Measurements from ENCODE around the gene CLNK. TPM values are rescaled to one million over a fixed set of nuclear protein-coding genes. Genes with fewer than 3 reads are reported as not detected.

The CLNK gene
- total and polyA plus RNA-seq, 4 donors = 0.04 to 0.57 (median 0.14) TPM; not detected in 1

GRCh38 chr4:10701702-10702460 lies 17.3 kb upstream of the CLNK start:
- H3K9me3 ChIP-seq (ENCODE audit: control insufficient read depth in 4 of 4, insufficient read depth in 3 of 4, low read length in 3 of 4) = no peaks in the 10 kb centered on the region
- no peaks in the 10 kb centered on the region for H3K4me1 ChIP-seq (ENCODE audit: control insufficient read depth in 5 of 5, insufficient read depth in 5 of 5, low read length in 5 of 5)
- no peak overlapping the region for H3K4me3 ChIP-seq
- H3K27me3 ChIP-seq (ENCODE audit: control insufficient read depth in 3 of 3, insufficient read depth in 3 of 3, low read length in 2 of 3) = no peaks in the 10 kb centered on the region
- DNase-seq (no peak), ATAC-seq (ENCODE audit: insufficient read depth, low FRiP score) (no peak)
- no peak overlapping the region for H3K27ac ChIP-seq (ENCODE audit: low read depth in 1 of 2, low read length in 1 of 2)
- H3K36me3 ChIP-seq (ENCODE audit: control insufficient read depth in 4 of 4, insufficient read depth in 4 of 4, low read length in 4 of 4) = no peaks in the 10 kb centered on the region
- H3K9ac ChIP-seq (ENCODE audit: insufficient read depth in 1 of 2, low read length in 2 of 2) = no peak overlapping the region
- TF ChIP-seq, protein P1, sequence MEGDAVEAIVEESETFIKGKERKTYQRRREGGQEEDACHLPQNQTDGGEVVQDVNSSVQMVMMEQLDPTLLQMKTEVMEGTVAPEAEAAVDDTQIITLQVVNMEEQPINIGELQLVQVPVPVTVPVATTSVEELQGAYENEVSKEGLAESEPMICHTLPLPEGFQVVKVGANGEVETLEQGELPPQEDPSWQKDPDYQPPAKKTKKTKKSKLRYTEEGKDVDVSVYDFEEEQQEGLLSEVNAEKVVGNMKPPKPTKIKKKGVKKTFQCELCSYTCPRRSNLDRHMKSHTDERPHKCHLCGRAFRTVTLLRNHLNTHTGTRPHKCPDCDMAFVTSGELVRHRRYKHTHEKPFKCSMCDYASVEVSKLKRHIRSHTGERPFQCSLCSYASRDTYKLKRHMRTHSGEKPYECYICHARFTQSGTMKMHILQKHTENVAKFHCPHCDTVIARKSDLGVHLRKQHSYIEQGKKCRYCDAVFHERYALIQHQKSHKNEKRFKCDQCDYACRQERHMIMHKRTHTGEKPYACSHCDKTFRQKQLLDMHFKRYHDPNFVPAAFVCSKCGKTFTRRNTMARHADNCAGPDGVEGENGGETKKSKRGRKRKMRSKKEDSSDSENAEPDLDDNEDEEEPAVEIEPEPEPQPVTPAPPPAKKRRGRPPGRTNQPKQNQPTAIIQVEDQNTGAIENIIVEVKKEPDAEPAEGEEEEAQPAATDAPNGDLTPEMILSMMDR (IDR thresholded peaks at IDR 0.05; ENCODE audit: control extremely low read depth, extremely low read depth) = no peak
- whole genome bisulfite sequencing, 2 donors = 64 to 74% methylated on average over 7 of the region's 7 CpGs

GRCh38 chr4:10701161-10701560 lies 16.6 kb upstream of the CLNK start:
- H3K27me3 ChIP-seq (ENCODE audit: control insufficient read depth in 3 of 3, insufficient read depth in 3 of 3, low read length in 2 of 3) = no peaks in the 10 kb centered on the region
- no peak for DNase-seq
- H3K9me3 ChIP-seq (ENCODE audit: control insufficient read depth in 4 of 4, insufficient read depth in 3 of 4, low read length in 3 of 4) = peaks cover 0 to 1% (median 0%) of the 10 kb centered on the region in 4 donors
- TF ChIP-seq, protein P1 (IDR thresholded peaks at IDR 0.05; ENCODE audit: control extremely low read depth, extremely low read depth) = no peak
- WGBS, 2 donors = 46 to 66% methylated on average over 3 of the region's 3 CpGs
- H3K9ac ChIP-seq (ENCODE audit: insufficient read depth in 1 of 2, low read length in 2 of 2) = no peak overlapping the region
- H3K4me1 ChIP-seq (ENCODE audit: control insufficient read depth in 5 of 5, insufficient read depth in 5 of 5, low read length in 5 of 5) = no peaks in the 10 kb centered on the region
- no peak overlapping the region for H3K27ac ChIP-seq (ENCODE audit: low read depth in 1 of 2, low read length in 1 of 2)
- no peak for ATAC-seq (ENCODE audit: insufficient read depth, low FRiP score)
- H3K4me3 ChIP-seq = no peak overlapping the region
- no peaks in the 10 kb centered on the region for H3K36me3 ChIP-seq (ENCODE audit: control insufficient read depth in 4 of 4, insufficient read depth in 4 of 4, low read length in 4 of 4)

DNA sequence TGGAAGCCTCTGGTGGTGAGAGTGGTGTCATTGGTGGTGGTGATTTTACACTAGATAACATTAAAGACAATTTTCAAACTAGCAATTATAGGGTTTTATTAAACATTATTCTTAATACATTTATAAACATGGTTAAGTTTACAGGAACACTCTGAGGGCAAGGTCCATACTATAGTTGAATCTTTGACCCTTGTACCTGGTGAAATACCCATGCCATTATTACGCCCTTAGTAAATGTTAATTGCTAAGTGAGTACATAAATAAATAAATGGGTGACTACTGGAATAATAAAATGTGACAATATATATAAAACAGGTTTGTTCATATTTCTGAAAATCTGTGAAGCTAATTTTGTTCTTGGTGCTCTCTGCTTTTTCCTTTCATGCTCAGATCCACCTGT lies 13.6 kb upstream of the CLNK start:
- 93 to 97% methylated on average over 1 of the region's 1 CpG for WGBS, 2 donors
- TF ChIP-seq, protein P1 (IDR thresholded peaks at IDR 0.05; ENCODE audit: control extremely low read depth, extremely low read depth) = no peak
- no peaks in the 10 kb centered on the region for H3K27me3 ChIP-seq (ENCODE audit: control insufficient read depth in 3 of 3, insufficient read depth in 3 of 3, low read length in 2 of 3)
- no peaks in the 10 kb centered on the region for H3K36me3 ChIP-seq (ENCODE audit: control insufficient read depth in 4 of 4, insufficient read depth in 4 of 4, low read length in 4 of 4)
- ATAC-seq (ENCODE audit: insufficient read depth, low FRiP score) (no peak), DNase-seq (no peak)
- H3K4me1 ChIP-seq (ENCODE audit: control insufficient read depth in 5 of 5, insufficient read depth in 5 of 5, low read length in 5 of 5) = no peaks in the 10 kb centered on the region
- H3K9me3 ChIP-seq (ENCODE audit: control insufficient read depth in 4 of 4, insufficient read depth in 3 of 4, low read length in 3 of 4) = peaks cover 0 to 4% (median 0%) of the 10 kb centered on the region in 4 donors
- no peak overlapping the region for H3K27ac ChIP-seq (ENCODE audit: low read depth in 1 of 2, low read length in 1 of 2)
- H3K4me3 ChIP-seq = no peak overlapping the region
- H3K9ac ChIP-seq (ENCODE audit: insufficient read depth in 1 of 2, low read length in 2 of 2) = no peak overlapping the region
